GM23338 (cell line): ENCODE data around the gene IGFBP6. TPM values are rescaled to one million over a fixed set of nuclear protein-coding genes. Genes with fewer than 3 reads are reported as not detected.

Source experiments
- CREB1 ChIP-seq: fragments of 250-450 bp; sonication (Bioruptor Pico); IDR thresholded peaks from 2 replicates; pipeline ENCODE4 v1.5.0; 2020; ENCODE audit warnings: low read depth, mild to moderate bottlenecking, moderate library complexity
- EZH2phosphoT487 ChIP-seq: fragments of 200-600 bp; sonication (generic); IDR thresholded peaks from one replicate; pipeline ENCODE4 v1.8.1; 2018; ENCODE audit warnings: antibody characterized with exemption; ENCODE audit not compliant: unreplicated experiment
- JUNB ChIP-seq: IDR thresholded peaks from one replicate; pipeline ENCODE4 v1.6.1; 2016; ENCODE audit warnings: antibody characterized with exemption; ENCODE audit not compliant: unreplicated experiment
- STAT1 ChIP-seq: IDR thresholded peaks from one replicate; pipeline ENCODE4 v1.6.1; 2016; ENCODE audit warnings: antibody characterized with exemption; ENCODE audit not compliant: unreplicated experiment
- polyA plus RNA-seq: library from polyadenylated mRNA; unstranded; fragments of >200 nt; fragmentation: Nextera tagmentation; extraction: Ambion mirVana; gene quantifications from 2 replicates; pipeline ENCODE4 v1.2.1, GENCODE V29; 2016
- total RNA-seq: library from RNA; depleted of rRNA; stranded (reverse); fragments of >200 nt; shearing (Covaris generic); gene quantifications from 2 replicates; pipeline ENCODE4 v1.2.3, GENCODE V29; 2014
- TF ChIP-seq, protein P1 (sequence below): fragments of 250-450 bp; sonication (Bioruptor Pico); IDR thresholded peaks from 2 replicates; pipeline ENCODE4 v1.5.0; 2020; ENCODE audit warnings: mild to moderate bottlenecking, moderate library complexity
- TF ChIP-seq, protein P2 (sequence below): IDR thresholded peaks from 2 replicates; pipeline ENCODE4 v1.6.1; 2016; ENCODE audit warnings: antibody characterized with exemption
- TF ChIP-seq, protein P3 (sequence below), 2 experiments: fragments of 200-600 bp in 1 of 2; sonication (generic) in 1 of 2; conservative IDR thresholded peaks; 2 replicates each; pipeline versions ENCODE4 v1.5.1 to v1.6.1; 2016 to 2017; ENCODE audit warnings: antibody characterized with exemption in 2 of 2, low read depth in 2 of 2, mild to moderate bottlenecking in 2 of 2, moderate library complexity in 1 of 2

Gene IGFBP6
- total and polyA plus RNA-seq, 2 experiments from 2014 or later = 14.7 to 16.6 TPM

DNA sequence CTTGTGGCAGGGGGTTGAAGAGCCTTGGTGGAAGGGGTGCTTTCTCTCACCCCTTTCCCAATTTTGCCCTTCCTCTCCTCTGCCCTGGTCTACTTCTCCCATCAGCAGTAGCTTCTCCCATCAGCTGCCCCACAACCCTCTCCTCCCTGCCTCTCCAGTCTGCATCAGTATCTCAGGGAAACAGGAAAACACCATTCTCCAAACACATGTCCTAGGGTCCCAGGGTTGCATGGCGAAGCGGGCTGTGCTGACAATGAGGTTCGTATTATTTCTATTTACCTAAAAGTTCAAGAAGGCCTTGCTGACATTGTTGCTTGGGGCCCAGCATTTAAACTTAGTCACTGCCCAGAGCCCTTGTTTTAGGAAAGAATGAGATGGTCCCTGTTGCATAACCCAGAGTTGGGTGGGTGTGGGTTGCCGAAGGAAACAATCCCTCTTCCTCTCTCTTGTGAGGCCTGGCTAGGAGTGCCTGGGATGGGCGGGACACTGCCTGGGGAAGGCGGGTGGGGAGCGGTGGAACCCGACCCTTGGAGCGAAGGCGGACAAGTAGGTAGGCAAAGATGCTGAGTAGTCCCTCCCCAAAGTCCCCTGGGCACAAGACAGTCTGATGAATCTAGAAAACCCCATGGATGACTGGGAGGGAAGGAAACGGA is 1.3 kb upstream of the IGFBP6 start (continued):
- TF ChIP-seq, protein P1, sequence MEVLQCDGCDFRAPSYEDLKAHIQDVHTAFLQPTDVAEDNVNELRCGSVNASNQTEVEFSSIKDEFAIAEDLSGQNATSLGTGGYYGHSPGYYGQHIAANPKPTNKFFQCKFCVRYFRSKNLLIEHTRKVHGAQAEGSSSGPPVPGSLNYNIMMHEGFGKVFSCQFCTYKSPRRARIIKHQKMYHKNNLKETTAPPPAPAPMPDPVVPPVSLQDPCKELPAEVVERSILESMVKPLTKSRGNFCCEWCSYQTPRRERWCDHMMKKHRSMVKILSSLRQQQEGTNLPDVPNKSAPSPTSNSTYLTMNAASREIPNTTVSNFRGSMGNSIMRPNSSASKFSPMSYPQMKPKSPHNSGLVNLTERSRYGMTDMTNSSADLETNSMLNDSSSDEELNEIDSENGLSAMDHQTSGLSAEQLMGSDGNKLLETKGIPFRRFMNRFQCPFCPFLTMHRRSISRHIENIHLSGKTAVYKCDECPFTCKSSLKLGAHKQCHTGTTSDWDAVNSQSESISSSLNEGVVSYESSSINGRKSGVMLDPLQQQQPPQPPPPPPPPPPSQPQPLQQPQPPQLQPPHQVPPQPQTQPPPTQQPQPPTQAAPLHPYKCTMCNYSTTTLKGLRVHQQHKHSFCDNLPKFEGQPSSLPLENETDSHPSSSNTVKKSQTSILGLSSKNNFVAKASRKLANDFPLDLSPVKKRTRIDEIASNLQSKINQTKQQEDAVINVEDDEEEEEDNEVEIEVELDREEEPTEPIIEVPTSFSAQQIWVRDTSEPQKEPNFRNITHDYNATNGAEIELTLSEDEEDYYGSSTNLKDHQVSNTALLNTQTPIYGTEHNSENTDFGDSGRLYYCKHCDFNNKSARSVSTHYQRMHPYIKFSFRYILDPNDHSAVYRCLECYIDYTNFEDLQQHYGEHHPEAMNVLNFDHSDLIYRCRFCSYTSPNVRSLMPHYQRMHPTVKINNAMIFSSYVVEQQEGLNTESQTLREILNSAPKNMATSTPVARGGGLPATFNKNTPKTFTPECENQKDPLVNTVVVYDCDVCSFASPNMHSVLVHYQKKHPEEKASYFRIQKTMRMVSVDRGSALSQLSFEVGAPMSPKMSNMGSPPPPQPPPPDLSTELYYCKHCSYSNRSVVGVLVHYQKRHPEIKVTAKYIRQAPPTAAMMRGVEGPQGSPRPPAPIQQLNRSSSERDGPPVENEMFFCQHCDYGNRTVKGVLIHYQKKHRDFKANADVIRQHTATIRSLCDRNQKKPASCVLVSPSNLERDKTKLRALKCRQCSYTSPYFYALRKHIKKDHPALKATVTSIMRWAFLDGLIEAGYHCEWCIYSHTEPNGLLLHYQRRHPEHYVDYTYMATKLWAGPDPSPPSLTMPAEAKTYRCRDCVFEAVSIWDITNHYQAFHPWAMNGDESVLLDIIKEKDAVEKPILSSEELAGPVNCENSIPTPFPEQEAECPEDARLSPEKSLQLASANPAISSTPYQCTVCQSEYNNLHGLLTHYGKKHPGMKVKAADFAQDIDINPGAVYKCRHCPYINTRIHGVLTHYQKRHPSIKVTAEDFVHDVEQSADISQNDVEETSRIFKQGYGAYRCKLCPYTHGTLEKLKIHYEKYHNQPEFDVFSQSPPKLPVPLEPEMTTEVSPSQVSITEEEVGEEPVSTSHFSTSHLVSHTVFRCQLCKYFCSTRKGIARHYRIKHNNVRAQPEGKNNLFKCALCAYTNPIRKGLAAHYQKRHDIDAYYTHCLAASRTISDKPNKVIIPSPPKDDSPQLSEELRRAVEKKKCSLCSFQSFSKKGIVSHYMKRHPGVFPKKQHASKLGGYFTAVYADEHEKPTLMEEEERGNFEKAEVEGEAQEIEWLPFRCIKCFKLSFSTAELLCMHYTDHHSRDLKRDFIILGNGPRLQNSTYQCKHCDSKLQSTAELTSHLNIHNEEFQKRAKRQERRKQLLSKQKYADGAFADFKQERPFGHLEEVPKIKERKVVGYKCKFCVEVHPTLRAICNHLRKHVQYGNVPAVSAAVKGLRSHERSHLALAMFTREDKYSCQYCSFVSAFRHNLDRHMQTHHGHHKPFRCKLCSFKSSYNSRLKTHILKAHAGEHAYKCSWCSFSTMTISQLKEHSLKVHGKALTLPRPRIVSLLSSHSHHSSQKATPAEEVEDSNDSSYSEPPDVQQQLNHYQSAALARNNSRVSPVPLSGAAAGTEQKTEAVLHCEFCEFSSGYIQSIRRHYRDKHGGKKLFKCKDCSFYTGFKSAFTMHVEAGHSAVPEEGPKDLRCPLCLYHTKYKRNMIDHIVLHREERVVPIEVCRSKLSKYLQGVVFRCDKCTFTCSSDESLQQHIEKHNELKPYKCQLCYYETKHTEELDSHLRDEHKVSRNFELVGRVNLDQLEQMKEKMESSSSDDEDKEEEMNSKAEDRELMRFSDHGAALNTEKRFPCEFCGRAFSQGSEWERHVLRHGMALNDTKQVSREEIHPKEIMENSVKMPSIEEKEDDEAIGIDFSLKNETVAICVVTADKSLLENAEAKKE (CRISPR knock-in tag) = no peak
- TF ChIP-seq STAT1 (no peak), CREB1 (CRISPR knock-in tag) (no peak), JUNB (no peak), EZH2phosphoT487 (no peak)
- TF ChIP-seq, protein P2, sequence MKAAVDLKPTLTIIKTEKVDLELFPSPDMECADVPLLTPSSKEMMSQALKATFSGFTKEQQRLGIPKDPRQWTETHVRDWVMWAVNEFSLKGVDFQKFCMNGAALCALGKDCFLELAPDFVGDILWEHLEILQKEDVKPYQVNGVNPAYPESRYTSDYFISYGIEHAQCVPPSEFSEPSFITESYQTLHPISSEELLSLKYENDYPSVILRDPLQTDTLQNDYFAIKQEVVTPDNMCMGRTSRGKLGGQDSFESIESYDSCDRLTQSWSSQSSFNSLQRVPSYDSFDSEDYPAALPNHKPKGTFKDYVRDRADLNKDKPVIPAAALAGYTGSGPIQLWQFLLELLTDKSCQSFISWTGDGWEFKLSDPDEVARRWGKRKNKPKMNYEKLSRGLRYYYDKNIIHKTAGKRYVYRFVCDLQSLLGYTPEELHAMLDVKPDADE = no peak
- TF ChIP-seq, protein P3, sequence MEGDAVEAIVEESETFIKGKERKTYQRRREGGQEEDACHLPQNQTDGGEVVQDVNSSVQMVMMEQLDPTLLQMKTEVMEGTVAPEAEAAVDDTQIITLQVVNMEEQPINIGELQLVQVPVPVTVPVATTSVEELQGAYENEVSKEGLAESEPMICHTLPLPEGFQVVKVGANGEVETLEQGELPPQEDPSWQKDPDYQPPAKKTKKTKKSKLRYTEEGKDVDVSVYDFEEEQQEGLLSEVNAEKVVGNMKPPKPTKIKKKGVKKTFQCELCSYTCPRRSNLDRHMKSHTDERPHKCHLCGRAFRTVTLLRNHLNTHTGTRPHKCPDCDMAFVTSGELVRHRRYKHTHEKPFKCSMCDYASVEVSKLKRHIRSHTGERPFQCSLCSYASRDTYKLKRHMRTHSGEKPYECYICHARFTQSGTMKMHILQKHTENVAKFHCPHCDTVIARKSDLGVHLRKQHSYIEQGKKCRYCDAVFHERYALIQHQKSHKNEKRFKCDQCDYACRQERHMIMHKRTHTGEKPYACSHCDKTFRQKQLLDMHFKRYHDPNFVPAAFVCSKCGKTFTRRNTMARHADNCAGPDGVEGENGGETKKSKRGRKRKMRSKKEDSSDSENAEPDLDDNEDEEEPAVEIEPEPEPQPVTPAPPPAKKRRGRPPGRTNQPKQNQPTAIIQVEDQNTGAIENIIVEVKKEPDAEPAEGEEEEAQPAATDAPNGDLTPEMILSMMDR (conservative IDR thresholded peaks at IDR 0.05; ENCODE audit: low read depth in 2 of 2) = no peak
